H9 (cell line): ENCODE results near the gene HMGN4. TPM values are rescaled to one million over a fixed set of nuclear protein-coding genes. Genes with fewer than 3 reads are reported as not detected.

Experiments used
- DNase-seq: peaks from one replicate; pipeline ENCODE4 v3.0.0-alpha.2; 2017
- H2AFZ ChIP-seq: one replicate; pipeline ENCODE4 v1.6.1; 2013; ENCODE audit warnings: mild to moderate bottlenecking, low read length, control low read depth, moderate library complexity
- H2AK5ac ChIP-seq: 2 replicates; pipeline ENCODE4 v1.6.1; 2013; ENCODE audit warnings: low read length, control low read depth, mixed read lengths; ENCODE audit not compliant: insufficient read length
- H2BK120ac ChIP-seq: one replicate; pipeline ENCODE4 v1.6.1; 2013; ENCODE audit warnings: low read depth, mild to moderate bottlenecking, low read length, control low read depth, inconsistent platforms; ENCODE audit not compliant: poor library complexity, severe bottlenecking
- H2BK12ac ChIP-seq: 2 replicates; pipeline ENCODE4 v1.6.1; 2013; ENCODE audit warnings: low read length, control low read depth, mixed read lengths, low read depth; ENCODE audit not compliant: insufficient read length
- H2BK15ac ChIP-seq: 2 replicates; pipeline ENCODE4 v1.6.1; 2013; ENCODE audit warnings: low read depth, low read length, control low read depth
- H2BK20ac ChIP-seq: one replicate; pipeline ENCODE4 v1.6.1; 2013; ENCODE audit warnings: low read depth, mild to moderate bottlenecking, low read length, control low read depth, inconsistent platforms; ENCODE audit not compliant: poor library complexity, severe bottlenecking
- H2BK5ac ChIP-seq: 2 replicates; pipeline ENCODE4 v1.6.1; 2013; ENCODE audit warnings: low read length, control low read depth, mixed read lengths; ENCODE audit not compliant: insufficient read length
- H3K14ac ChIP-seq: 2 replicates; pipeline ENCODE4 v1.6.1; 2013; ENCODE audit warnings: low read length, control low read depth; ENCODE audit not compliant: insufficient read depth
- H3K18ac ChIP-seq: 2 replicates; pipeline ENCODE4 v1.6.1; 2013; ENCODE audit warnings: low read depth, mild to moderate bottlenecking, mixed read lengths, low read length, control low read depth; ENCODE audit not compliant: insufficient read length
- H3K23ac ChIP-seq: 2 replicates; pipeline ENCODE4 v1.6.1; 2013; ENCODE audit warnings: low read length, control low read depth, mixed read lengths, low read depth; ENCODE audit not compliant: insufficient read length
- H3K23me2 ChIP-seq: 2 replicates; pipeline ENCODE4 v1.6.1; 2013; ENCODE audit warnings: low read depth, mild to moderate bottlenecking, mixed read lengths, low read length, control low read depth; ENCODE audit not compliant: insufficient read length, poor library complexity, severe bottlenecking
- H3K27ac ChIP-seq: 2 replicates; pipeline ENCODE4 v1.5.1; 2013; ENCODE audit warnings: low read length, control low read depth, mixed read lengths, low read depth; ENCODE audit not compliant: insufficient read length
- H3K27me3 ChIP-seq: 2 replicates; pipeline ENCODE4 v1.6.1; 2013; ENCODE audit warnings: low read length, control low read depth, inconsistent platforms; ENCODE audit not compliant: insufficient read depth
- H3K4ac ChIP-seq: 2 replicates; pipeline ENCODE4 v1.6.1; 2013; ENCODE audit warnings: low read depth, mild to moderate bottlenecking, control low read depth, inconsistent platforms, low read length, moderate library complexity
- H3K4me1 ChIP-seq: 2 replicates; pipeline ENCODE4 v1.6.1; 2013; ENCODE audit warnings: low read length, control low read depth, inconsistent platforms; ENCODE audit not compliant: insufficient read depth
- H3K4me2 ChIP-seq: 2 replicates; pipeline ENCODE4 v1.6.1; 2013; ENCODE audit warnings: low read length, control low read depth, mixed read lengths; ENCODE audit not compliant: insufficient read length, insufficient read depth
- H3K56ac ChIP-seq: 2 replicates; pipeline ENCODE4 v1.6.1; 2013; ENCODE audit warnings: low read depth, mild to moderate bottlenecking, mixed read lengths, low read length, control low read depth; ENCODE audit not compliant: insufficient read length
- H3K79me1 ChIP-seq: 2 replicates; pipeline ENCODE4 v1.6.1; 2013; ENCODE audit warnings: low read depth, mild to moderate bottlenecking, moderate library complexity, low read length, control low read depth, inconsistent platforms; ENCODE audit not compliant: insufficient read depth, poor library complexity, severe bottlenecking
- H3K79me2 ChIP-seq: 2 replicates; pipeline ENCODE4 v1.6.1; 2013; ENCODE audit warnings: low read length, control low read depth, inconsistent platforms; ENCODE audit not compliant: insufficient read depth
- H3K9ac ChIP-seq: 2 replicates; pipeline ENCODE4 v1.6.1; 2013; ENCODE audit warnings: low read length, control low read depth, mixed read lengths; ENCODE audit not compliant: insufficient read length; ENCODE audit errors: extremely low read depth
- H3K9me3 ChIP-seq: one replicate; pipeline ENCODE4 v1.6.1; 2013; ENCODE audit warnings: low read depth, low read length, inconsistent platforms; ENCODE audit not compliant: control insufficient read depth
- H3T11ph ChIP-seq: one replicate; pipeline ENCODE4 v1.6.1; 2013; ENCODE audit warnings: mild to moderate bottlenecking, low read length, control low read depth, inconsistent platforms
- H4K20me1 ChIP-seq: one replicate; pipeline ENCODE4 v1.6.1; 2013; ENCODE audit not compliant: control insufficient read depth, insufficient read length, insufficient read depth
- H4K5ac ChIP-seq: 2 replicates; pipeline ENCODE4 v1.6.1; 2013; ENCODE audit warnings: low read depth, mild to moderate bottlenecking, mixed read lengths, low read length, control low read depth; ENCODE audit not compliant: insufficient read length
- H4K8ac ChIP-seq: replicated peaks from 2 replicates; pipeline ENCODE4 v1.6.1; 2013; ENCODE audit warnings: low read length, control low read depth, mixed read lengths, low read depth; ENCODE audit not compliant: insufficient read length
- H4K91ac ChIP-seq: 2 replicates; pipeline ENCODE4 v1.6.1; 2013; ENCODE audit warnings: low read depth, mild to moderate bottlenecking, moderate library complexity, mixed read lengths, low read length, control low read depth; ENCODE audit not compliant: insufficient read length
- H3K27ac Mint-ChIP-seq, 3 experiments: 2 replicates in 2 of 3; 3 replicates in 1 of 3; pipeline ENCODE4 v1.8.0; 2020 to 2021; ENCODE audit warnings: mixed read lengths in 3 of 3, mild to moderate bottlenecking in 1 of 3, moderate library complexity in 1 of 3
- H3K27me3 Mint-ChIP-seq: 2 replicates; pipeline ENCODE4 v1.8.0; 2021; ENCODE audit warnings: low read depth, mild to moderate bottlenecking, moderate library complexity, mixed read lengths
- H3K36me3 Mint-ChIP-seq, 3 experiments: 2 replicates in 2 of 3; 3 replicates in 1 of 3; pipeline ENCODE4 v1.8.0; 2020 to 2021; ENCODE audit warnings: low read depth in 3 of 3, mixed read lengths in 3 of 3; ENCODE audit not compliant: insufficient read depth in 1 of 3
- H3K4me1 Mint-ChIP-seq, 2 experiments: 2 replicates each; pipeline ENCODE4 v1.8.0; 2020; ENCODE audit warnings: mixed read lengths in 2 of 2
- H3K4me3 Mint-ChIP-seq, 2 experiments: 2 replicates in 1 of 2; 3 replicates in 1 of 2; pipeline ENCODE4 v1.8.0; 2020 to 2021; ENCODE audit warnings: mild to moderate bottlenecking in 2 of 2, mixed read lengths in 2 of 2, moderate library complexity in 1 of 2
- H3K9me3 Mint-ChIP-seq, 2 experiments: 2 replicates in 1 of 2; 3 replicates in 1 of 2; pipeline ENCODE4 v1.8.0; 2020; ENCODE audit warnings: mild to moderate bottlenecking in 2 of 2, mixed read lengths in 2 of 2, moderate library complexity in 1 of 2
- CTCF ChIP-seq: fragments of 200-600 bp; sonication (generic); conservative IDR thresholded peaks from 3 replicates; pipeline ENCODE4 v1.8.0; 2021; ENCODE audit warnings: antibody characterized with exemption, mild to moderate bottlenecking
- WGBS: extraction: QIAGEN DNeasy Blood & Tissue Kit; methylation state at CpG from one replicate; pipeline ENCODE4 v1.1.7; 2013; ENCODE audit warnings: missing lambda C conversion rate, low lambda C conversion rate, mixed read lengths; ENCODE audit not compliant: insufficient read length; ENCODE audit errors: extremely low coverage; 5-methylcytosine and 5-hydroxymethylcytosine counted together
- total RNA-seq: library from RNA; stranded (reverse); gene quantifications from 2 replicates; pipeline ENCODE4 v1.2.1, GENCODE V29; 2021

The HMGN4 gene
- total RNA-seq, 1 experiment from 2014 or later: 50.4 TPM

- Histone ChIP-seq H2AFZ (no peak overlapping the region), H4K5ac (no peak overlapping the region), H3K27me3 (no peaks in the 10 kb centered on the region), H3K9ac (no peak overlapping the region), H4K20me1 (no peaks in the 10 kb centered on the region), H3K27ac (no peak overlapping the region), H2BK5ac (no peak overlapping the region), H3K14ac (no peak overlapping the region), H2AK5ac (no peak overlapping the region), H3K23ac (no peak overlapping the region), H2BK15ac (no peak overlapping the region), H3K18ac (no peak overlapping the region), H3K4me1 (no peaks in the 10 kb centered on the region), H3K56ac (no peak overlapping the region), H2BK120ac (no peak overlapping the region), H3K4me2 (no peak overlapping the region), H3K79me1 (peaks cover 3% of the 10 kb centered on the region), H3K4ac (no peak overlapping the region), H2BK12ac (no peak overlapping the region), H4K91ac (no peak overlapping the region), H3K9me3 (no peaks in the 10 kb centered on the region), H2BK20ac (no peak overlapping the region), H3T11ph (no peak overlapping the region), H3K23me2 (peaks cover 18% of the 10 kb centered on the region), H3K79me2 (peaks cover 3% of the 10 kb centered on the region; the same call in 1 of the 2 replicates), H4K8ac (no peak overlapping the region)
- DNase-seq: no peak
- H3K27me3 Mint-ChIP-seq: peaks cover 5% of the 10 kb centered on the region; the same call in 1 of the 2 replicates
- peak overlapping the region in 1 of 2 experiments; percentile 20; a peak in 2 of 5 replicates for H3K4me3 Mint-ChIP-seq
- H3K9me3 Mint-ChIP-seq: no peaks in the 10 kb centered on the region
- no peaks in the 10 kb centered on the region for H3K36me3 Mint-ChIP-seq
- no CpG with 5 or more reads among the region's 4 CpGs for WGBS
- peaks cover 3 to 7% of the 10 kb centered on the region in 2 experiments; a peak in 3 of 4 replicates for H3K4me1 Mint-ChIP-seq
- TF ChIP-seq CTCF: no peak
- no peak overlapping the region for H3K27ac Mint-ChIP-seq
Observed at GRCh38 chr6:26592649-26593048, 54.5 kb downstream of the HMGN4 start.
